Measurements from ENCODE around the gene TPMT. TPM values are rescaled to one million over a fixed set of nuclear protein-coding genes. Genes with fewer than 3 reads are reported as not detected.

Gene TPMT
- total and polyA plus RNA-seq, 2 of the 13 experiments (the other 11 are each of a cell fraction or from before 2014, with no cell fraction given), result 11.1 to 22.8 TPM

DNA sequence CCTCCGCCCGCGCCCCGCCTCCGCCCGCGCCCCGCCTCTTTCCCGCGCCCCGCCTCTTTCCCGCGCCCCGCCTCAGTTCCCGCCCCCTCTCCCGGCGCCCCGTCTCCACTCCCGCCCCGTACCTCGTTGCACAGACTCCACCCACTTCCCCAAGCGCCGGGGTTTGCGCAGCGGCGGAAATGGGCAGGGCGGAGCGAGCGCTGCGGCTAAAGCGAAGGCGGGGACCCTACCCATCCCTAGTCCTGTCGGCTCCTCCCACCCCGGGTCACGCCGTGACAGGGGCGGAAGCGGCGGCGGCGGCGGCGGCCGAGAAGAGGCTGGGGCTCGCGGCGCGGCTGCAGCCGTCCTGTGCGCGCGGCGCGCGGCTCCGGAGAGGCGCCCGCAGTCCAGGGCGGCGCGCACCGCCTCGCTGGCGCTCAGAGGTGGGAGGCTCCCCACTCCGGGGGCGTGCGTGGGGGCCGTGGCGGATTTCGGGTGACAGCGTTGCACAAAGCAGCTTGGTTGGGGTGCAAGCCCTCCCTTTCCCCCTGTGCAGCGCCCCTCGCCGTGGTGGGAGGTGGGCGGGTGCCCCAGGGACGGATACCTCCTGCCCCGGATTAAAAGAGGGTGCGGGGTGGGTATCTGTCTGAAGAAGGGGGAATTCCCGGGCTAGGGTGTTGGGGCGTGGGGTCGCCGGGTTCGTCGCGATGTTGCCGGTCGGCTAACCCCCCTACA, 430 bp upstream of the TPMT start, which contains the start of gene KDM1B (continued):
- TF ChIP-seq, protein P1, sequence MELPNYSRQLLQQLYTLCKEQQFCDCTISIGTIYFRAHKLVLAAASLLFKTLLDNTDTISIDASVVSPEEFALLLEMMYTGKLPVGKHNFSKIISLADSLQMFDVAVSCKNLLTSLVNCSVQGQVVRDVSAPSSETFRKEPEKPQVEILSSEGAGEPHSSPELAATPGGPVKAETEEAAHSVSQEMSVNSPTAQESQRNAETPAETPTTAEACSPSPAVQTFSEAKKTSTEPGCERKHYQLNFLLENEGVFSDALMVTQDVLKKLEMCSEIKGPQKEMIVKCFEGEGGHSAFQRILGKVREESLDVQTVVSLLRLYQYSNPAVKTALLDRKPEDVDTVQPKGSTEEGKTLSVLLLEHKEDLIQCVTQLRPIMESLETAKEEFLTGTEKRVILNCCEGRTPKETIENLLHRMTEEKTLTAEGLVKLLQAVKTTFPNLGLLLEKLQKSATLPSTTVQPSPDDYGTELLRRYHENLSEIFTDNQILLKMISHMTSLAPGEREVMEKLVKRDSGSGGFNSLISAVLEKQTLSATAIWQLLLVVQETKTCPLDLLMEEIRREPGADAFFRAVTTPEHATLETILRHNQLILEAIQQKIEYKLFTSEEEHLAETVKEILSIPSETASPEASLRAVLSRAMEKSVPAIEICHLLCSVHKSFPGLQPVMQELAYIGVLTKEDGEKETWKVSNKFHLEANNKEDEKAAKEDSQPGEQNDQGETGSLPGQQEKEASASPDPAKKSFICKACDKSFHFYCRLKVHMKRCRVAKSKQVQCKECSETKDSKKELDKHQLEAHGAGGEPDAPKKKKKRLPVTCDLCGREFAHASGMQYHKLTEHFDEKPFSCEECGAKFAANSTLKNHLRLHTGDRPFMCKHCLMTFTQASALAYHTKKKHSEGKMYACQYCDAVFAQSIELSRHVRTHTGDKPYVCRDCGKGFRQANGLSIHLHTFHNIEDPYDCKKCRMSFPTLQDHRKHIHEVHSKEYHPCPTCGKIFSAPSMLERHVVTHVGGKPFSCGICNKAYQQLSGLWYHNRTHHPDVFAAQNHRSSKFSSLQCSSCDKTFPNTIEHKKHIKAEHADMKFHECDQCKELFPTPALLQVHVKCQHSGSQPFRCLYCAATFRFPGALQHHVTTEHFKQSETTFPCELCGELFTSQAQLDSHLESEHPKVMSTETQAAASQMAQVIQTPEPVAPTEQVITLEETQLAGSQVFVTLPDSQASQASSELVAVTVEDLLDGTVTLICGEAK (IDR thresholded peaks at IDR 0.05), result no peak
- TF ChIP-seq, protein P1 (CRISPR knock-in tag; IDR thresholded peaks at IDR 0.05), result peak; percentile 38; the same call in 1 of the 2 replicates
- TF ChIP-seq SALL1 (CRISPR knock-in tag; IDR thresholded peaks at IDR 0.05) (peak; percentile 84), XBP1 (CRISPR knock-in tag; IDR thresholded peaks at IDR 0.05) (no peak), THAP11 (CRISPR knock-in tag; IDR thresholded peaks at IDR 0.05) (peak; percentile 56; the same call in 1 of the 2 replicates), KDM2A (CRISPR knock-in tag; IDR thresholded peaks at IDR 0.05; ENCODE audit: borderline replicate concordance, low read depth) (peak; percentile 25; the same call in 1 of the 2 replicates), TCF7 (IDR thresholded peaks at IDR 0.05; ENCODE audit: low read depth) (no peak), ZNF329 (CRISPR knock-in tag; IDR thresholded peaks at IDR 0.05; ENCODE audit: low read depth) (peak; percentile 60; the same call in 1 of the 2 replicates), ZNF670 (CRISPR knock-in tag; IDR thresholded peaks at IDR 0.05; ENCODE audit: borderline replicate concordance) (no peak), ZNF558 (CRISPR knock-in tag; IDR thresholded peaks at IDR 0.05; ENCODE audit: borderline replicate concordance) (peak; percentile 43; the same call in 1 of the 2 replicates), ZNF251 (CRISPR knock-in tag; IDR thresholded peaks at IDR 0.05) (no peak), ZBTB43 (CRISPR knock-in tag; conservative IDR thresholded peaks at IDR 0.05) (no peak), GPN1 (CRISPR knock-in tag; IDR thresholded peaks at IDR 0.05; ENCODE audit: borderline replicate concordance) (no peak), PHF8 (CRISPR knock-in tag; IDR thresholded peaks at IDR 0.05) (peak; percentile 72)
- TF ChIP-seq, protein P2, sequence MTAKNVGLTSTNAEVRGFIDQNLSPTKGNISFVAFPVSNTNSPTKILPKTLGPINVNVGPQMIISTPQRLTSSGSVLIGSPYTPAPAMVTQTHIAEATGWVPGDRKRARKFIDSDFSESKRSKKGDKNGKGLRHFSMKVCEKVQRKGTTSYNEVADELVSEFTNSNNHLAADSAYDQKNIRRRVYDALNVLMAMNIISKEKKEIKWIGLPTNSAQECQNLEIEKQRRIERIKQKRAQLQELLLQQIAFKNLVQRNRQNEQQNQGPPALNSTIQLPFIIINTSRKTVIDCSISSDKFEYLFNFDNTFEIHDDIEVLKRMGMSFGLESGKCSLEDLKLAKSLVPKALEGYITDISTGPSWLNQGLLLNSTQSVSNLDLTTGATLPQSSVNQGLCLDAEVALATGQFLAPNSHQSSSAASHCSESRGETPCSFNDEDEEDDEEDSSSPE (CRISPR knock-in tag; IDR thresholded peaks at IDR 0.05), result peak; percentile 84
- TF ChIP-seq, protein P3, sequence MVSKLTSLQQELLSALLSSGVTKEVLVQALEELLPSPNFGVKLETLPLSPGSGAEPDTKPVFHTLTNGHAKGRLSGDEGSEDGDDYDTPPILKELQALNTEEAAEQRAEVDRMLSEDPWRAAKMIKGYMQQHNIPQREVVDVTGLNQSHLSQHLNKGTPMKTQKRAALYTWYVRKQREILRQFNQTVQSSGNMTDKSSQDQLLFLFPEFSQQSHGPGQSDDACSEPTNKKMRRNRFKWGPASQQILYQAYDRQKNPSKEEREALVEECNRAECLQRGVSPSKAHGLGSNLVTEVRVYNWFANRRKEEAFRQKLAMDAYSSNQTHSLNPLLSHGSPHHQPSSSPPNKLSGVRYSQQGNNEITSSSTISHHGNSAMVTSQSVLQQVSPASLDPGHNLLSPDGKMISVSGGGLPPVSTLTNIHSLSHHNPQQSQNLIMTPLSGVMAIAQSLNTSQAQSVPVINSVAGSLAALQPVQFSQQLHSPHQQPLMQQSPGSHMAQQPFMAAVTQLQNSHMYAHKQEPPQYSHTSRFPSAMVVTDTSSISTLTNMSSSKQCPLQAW (CRISPR knock-in tag; IDR thresholded peaks at IDR 0.05), result peak; percentile 30; the same call in 1 of the 2 replicates

Measured in HepG2 (cell line).